WTC11 (cell line): Measurements from ENCODE around the gene MIER3. TPM values are rescaled to one million over a fixed set of nuclear protein-coding genes. Genes with fewer than 3 reads are reported as not detected.
A peak's percentile ranks its signal among the peaks of the same experiment; 100 is the strongest.

Experiments
- ATAC-seq: fragments of 200-7000 bp; cut with Tn5 transposase; 2 replicates; pipeline ENCODE4 v1.10.0; 2021; ENCODE audit warnings: mild to moderate bottlenecking, moderate library complexity
- CTCF ChIA-PET: fragments of 300-600 bp; sonication (Branson Sonifier 250); formaldehyde crosslinking; loops from one replicate; lab custom pipeline; 2021; ENCODE audit warnings: antibody characterized with exemption; lab: Charles Lee
- POLR2A ChIA-PET: fragments of 350-600 bp; sonication (Branson Sonifier 250); formaldehyde crosslinking; loops from one replicate; lab custom pipeline; 2021; ENCODE audit warnings: antibody characterized with exemption; lab: Charles Lee
- DNase-seq: peaks from one replicate; pipeline ENCODE4 v3.0.0; 2021; ENCODE audit warnings: low spot score
- H3K27ac Mint-ChIP-seq: 2 replicates; pipeline ENCODE4 v1.8.0; 2021; ENCODE audit warnings: mixed read lengths
- H3K27me3 Mint-ChIP-seq: 2 replicates; pipeline ENCODE4 v1.8.0; 2021; ENCODE audit warnings: low read depth, mild to moderate bottlenecking, moderate library complexity, mixed read lengths
- H3K36me3 Mint-ChIP-seq: 2 replicates; pipeline ENCODE4 v1.8.0; 2021; ENCODE audit warnings: mixed read lengths
- H3K4me1 Mint-ChIP-seq: 2 replicates; pipeline ENCODE4 v1.8.0; 2022; ENCODE audit warnings: mixed read lengths
- H3K4me3 Mint-ChIP-seq: 2 replicates; pipeline ENCODE4 v1.8.0; 2021; ENCODE audit warnings: mild to moderate bottlenecking, moderate library complexity, mixed read lengths
- H3K9me3 Mint-ChIP-seq: 2 replicates; pipeline ENCODE4 v1.8.0; 2021; ENCODE audit warnings: mixed read lengths
- CBFB ChIP-seq: sonication (generic); formaldehyde crosslinking; IDR thresholded peaks from 2 replicates; pipeline ENCODE4 v1.8.1; 2022; ENCODE audit warnings: mild to moderate bottlenecking, low read depth, missing genetic modification reagents
- CREB1 ChIP-seq: sonication (generic); formaldehyde crosslinking; IDR thresholded peaks from 2 replicates; pipeline ENCODE4 v1.8.0; 2023; ENCODE audit warnings: mild to moderate bottlenecking, missing genetic modification reagents
- E2F4 ChIP-seq: sonication (generic); formaldehyde crosslinking; IDR thresholded peaks from 2 replicates; pipeline ENCODE4 v1.8.1; 2022; ENCODE audit warnings: low read depth, mild to moderate bottlenecking, moderate library complexity, missing genetic modification reagents, borderline replicate concordance
- ETV6 ChIP-seq: sonication (generic); formaldehyde crosslinking; IDR thresholded peaks from 2 replicates; pipeline ENCODE4 v1.8.1; 2022; ENCODE audit warnings: mild to moderate bottlenecking, missing genetic modification reagents
- FOXK1 ChIP-seq: sonication (generic); formaldehyde crosslinking; IDR thresholded peaks from 2 replicates; pipeline ENCODE4 v1.8.0; 2022; ENCODE audit warnings: mild to moderate bottlenecking, moderate library complexity, missing genetic modification reagents
- FOXP1 ChIP-seq: sonication (generic); formaldehyde crosslinking; IDR thresholded peaks from 2 replicates; pipeline ENCODE4 v1.8.0; 2022; ENCODE audit warnings: missing genetic modification reagents, mild to moderate bottlenecking, moderate library complexity, borderline replicate concordance
- GABPB1 ChIP-seq: sonication (generic); formaldehyde crosslinking; IDR thresholded peaks from 2 replicates; pipeline ENCODE4 v1.8.1; 2023; ENCODE audit warnings: mild to moderate bottlenecking, missing genetic modification reagents
- NR3C1 ChIP-seq: sonication (generic); formaldehyde crosslinking; conservative IDR thresholded peaks from 2 replicates; pipeline ENCODE4 v1.8.1; 2023; ENCODE audit warnings: low read depth, mild to moderate bottlenecking, missing genetic modification reagents
- SMAD4 ChIP-seq: sonication (generic); formaldehyde crosslinking; IDR thresholded peaks from 2 replicates; pipeline ENCODE4 v1.8.0; 2022; ENCODE audit warnings: mild to moderate bottlenecking, missing genetic modification reagents
- TEAD1 ChIP-seq: sonication (generic); formaldehyde crosslinking; IDR thresholded peaks from 2 replicates; pipeline ENCODE4 v1.8.0; 2022; ENCODE audit warnings: mild to moderate bottlenecking, missing genetic modification reagents
- ZBTB21 ChIP-seq: sonication (generic); formaldehyde crosslinking; IDR thresholded peaks from 2 replicates; pipeline ENCODE4 v1.8.1; 2023; ENCODE audit warnings: mild to moderate bottlenecking, missing genetic modification reagents, borderline replicate concordance
- ZNF281 ChIP-seq: sonication (generic); formaldehyde crosslinking; IDR thresholded peaks from 2 replicates; pipeline ENCODE4 v1.8.0; 2023; ENCODE audit warnings: mild to moderate bottlenecking, missing genetic modification reagents
- total RNA-seq: library from RNA; stranded (reverse); gene quantifications from 3 replicates; pipeline ENCODE4 v1.2.3, GENCODE V29; 2021
- TF ChIP-seq, protein P1 (sequence below): sonication (generic); formaldehyde crosslinking; IDR thresholded peaks from 2 replicates; pipeline ENCODE4 v1.8.0; 2022; ENCODE audit warnings: mild to moderate bottlenecking, missing genetic modification reagents
- TF ChIP-seq, protein P2 (sequence below): sonication (generic); formaldehyde crosslinking; IDR thresholded peaks from 2 replicates; pipeline ENCODE4 v1.8.1; 2023; ENCODE audit warnings: mild to moderate bottlenecking, missing genetic modification reagents, moderate library complexity
- TF ChIP-seq, protein P3 (sequence below): sonication (generic); formaldehyde crosslinking; IDR thresholded peaks from 2 replicates; pipeline ENCODE4 v1.8.0; 2023; ENCODE audit warnings: missing genetic modification reagents, mild to moderate bottlenecking, borderline replicate concordance
- TF ChIP-seq, protein P4 (sequence below): sonication (generic); formaldehyde crosslinking; IDR thresholded peaks from 2 replicates; pipeline ENCODE4 v1.8.1; 2023; ENCODE audit warnings: mild to moderate bottlenecking, missing genetic modification reagents
- TF ChIP-seq, protein P5 (sequence below): fragments of 250-450 bp; sonication (Bioruptor Pico); IDR thresholded peaks from 2 replicates; pipeline ENCODE4 v1.9.0; 2021; ENCODE audit warnings: mild to moderate bottlenecking, borderline replicate concordance

MIER3 gene
- total RNA-seq, 1 experiment from 2014 or later: 27.8 TPM

- ChIA-PET POLR2A (interaction anchor here (0.5 to 2.6 kb wide), 13 partner anchors 9 to 358 kb away, joined by 3 to 29 read pairs (median 4); partner anchors contain the start of gene GPBP1), CTCF (interaction anchor here (0.6 to 3.3 kb wide), 7 partner anchors 9 to 973 kb away, joined by 3 to 22 read pairs (median 4); no protein-coding TSS in a partner anchor)
- peaks cover 28% of the 10 kb centered on the region for H3K4me1 Mint-ChIP-seq
- peaks cover 6% of the 10 kb centered on the region for H3K36me3 Mint-ChIP-seq
- peak within 1 kb of the TSS; percentile 89 for H3K4me3 Mint-ChIP-seq
- ATAC-seq (peak; percentile 92), DNase-seq (peak; percentile 99)
- H3K27ac Mint-ChIP-seq: peak within 1 kb of the TSS; percentile 98
- H3K27me3 Mint-ChIP-seq: no peaks in the 10 kb centered on the region; the same call in 1 of the 2 replicates
- peaks cover 1% of the 10 kb centered on the region for H3K9me3 Mint-ChIP-seq
- TF ChIP-seq CBFB (CRISPR knock-in tag) (peak; percentile 73; the same call in 1 of the 2 replicates), ZNF281 (CRISPR knock-in tag) (0 out of 2 replicates have a peak, but pooled peaks have one; percentile 13), TEAD1 (CRISPR knock-in tag) (peak; percentile 45; the same call in 1 of the 2 replicates), ETV6 (CRISPR knock-in tag) (peak; percentile 14; the same call in 1 of the 2 replicates), ZBTB21 (CRISPR knock-in tag) (peak; percentile 59; the same call in 1 of the 2 replicates), GABPB1 (CRISPR knock-in tag) (peak; percentile 43; the same call in 1 of the 2 replicates), FOXP1 (0 out of 2 replicates have a peak, but pooled peaks have one; percentile 27), E2F4 (CRISPR knock-in tag) (no peak), FOXK1 (CRISPR knock-in tag) (peak; percentile 63; the same call in 1 of the 2 replicates), CREB1 (CRISPR knock-in tag) (no peak), SMAD4 (no peak), NR3C1 (CRISPR knock-in tag) (peak; percentile 80; the same call in 1 of the 2 replicates)
- TF ChIP-seq, protein P1, sequence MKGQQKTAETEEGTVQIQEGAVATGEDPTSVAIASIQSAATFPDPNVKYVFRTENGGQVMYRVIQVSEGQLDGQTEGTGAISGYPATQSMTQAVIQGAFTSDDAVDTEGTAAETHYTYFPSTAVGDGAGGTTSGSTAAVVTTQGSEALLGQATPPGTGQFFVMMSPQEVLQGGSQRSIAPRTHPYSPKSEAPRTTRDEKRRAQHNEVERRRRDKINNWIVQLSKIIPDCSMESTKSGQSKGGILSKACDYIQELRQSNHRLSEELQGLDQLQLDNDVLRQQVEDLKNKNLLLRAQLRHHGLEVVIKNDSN: 0 out of 2 replicates have a peak, but pooled peaks have one; percentile 57
- TF ChIP-seq, protein P2, sequence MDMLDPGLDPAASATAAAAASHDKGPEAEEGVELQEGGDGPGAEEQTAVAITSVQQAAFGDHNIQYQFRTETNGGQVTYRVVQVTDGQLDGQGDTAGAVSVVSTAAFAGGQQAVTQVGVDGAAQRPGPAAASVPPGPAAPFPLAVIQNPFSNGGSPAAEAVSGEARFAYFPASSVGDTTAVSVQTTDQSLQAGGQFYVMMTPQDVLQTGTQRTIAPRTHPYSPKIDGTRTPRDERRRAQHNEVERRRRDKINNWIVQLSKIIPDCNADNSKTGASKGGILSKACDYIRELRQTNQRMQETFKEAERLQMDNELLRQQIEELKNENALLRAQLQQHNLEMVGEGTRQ (CRISPR knock-in tag): 0 out of 2 replicates have a peak, but pooled peaks have one; percentile 6
- TF ChIP-seq, protein P3, sequence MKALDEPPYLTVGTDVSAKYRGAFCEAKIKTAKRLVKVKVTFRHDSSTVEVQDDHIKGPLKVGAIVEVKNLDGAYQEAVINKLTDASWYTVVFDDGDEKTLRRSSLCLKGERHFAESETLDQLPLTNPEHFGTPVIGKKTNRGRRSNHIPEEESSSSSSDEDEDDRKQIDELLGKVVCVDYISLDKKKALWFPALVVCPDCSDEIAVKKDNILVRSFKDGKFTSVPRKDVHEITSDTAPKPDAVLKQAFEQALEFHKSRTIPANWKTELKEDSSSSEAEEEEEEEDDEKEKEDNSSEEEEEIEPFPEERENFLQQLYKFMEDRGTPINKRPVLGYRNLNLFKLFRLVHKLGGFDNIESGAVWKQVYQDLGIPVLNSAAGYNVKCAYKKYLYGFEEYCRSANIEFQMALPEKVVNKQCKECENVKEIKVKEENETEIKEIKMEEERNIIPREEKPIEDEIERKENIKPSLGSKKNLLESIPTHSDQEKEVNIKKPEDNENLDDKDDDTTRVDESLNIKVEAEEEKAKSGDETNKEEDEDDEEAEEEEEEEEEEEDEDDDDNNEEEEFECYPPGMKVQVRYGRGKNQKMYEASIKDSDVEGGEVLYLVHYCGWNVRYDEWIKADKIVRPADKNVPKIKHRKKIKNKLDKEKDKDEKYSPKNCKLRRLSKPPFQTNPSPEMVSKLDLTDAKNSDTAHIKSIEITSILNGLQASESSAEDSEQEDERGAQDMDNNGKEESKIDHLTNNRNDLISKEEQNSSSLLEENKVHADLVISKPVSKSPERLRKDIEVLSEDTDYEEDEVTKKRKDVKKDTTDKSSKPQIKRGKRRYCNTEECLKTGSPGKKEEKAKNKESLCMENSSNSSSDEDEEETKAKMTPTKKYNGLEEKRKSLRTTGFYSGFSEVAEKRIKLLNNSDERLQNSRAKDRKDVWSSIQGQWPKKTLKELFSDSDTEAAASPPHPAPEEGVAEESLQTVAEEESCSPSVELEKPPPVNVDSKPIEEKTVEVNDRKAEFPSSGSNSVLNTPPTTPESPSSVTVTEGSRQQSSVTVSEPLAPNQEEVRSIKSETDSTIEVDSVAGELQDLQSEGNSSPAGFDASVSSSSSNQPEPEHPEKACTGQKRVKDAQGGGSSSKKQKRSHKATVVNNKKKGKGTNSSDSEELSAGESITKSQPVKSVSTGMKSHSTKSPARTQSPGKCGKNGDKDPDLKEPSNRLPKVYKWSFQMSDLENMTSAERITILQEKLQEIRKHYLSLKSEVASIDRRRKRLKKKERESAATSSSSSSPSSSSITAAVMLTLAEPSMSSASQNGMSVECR (CRISPR knock-in tag): peak; percentile 86; the same call in 1 of the 2 replicates
- TF ChIP-seq, protein P4, sequence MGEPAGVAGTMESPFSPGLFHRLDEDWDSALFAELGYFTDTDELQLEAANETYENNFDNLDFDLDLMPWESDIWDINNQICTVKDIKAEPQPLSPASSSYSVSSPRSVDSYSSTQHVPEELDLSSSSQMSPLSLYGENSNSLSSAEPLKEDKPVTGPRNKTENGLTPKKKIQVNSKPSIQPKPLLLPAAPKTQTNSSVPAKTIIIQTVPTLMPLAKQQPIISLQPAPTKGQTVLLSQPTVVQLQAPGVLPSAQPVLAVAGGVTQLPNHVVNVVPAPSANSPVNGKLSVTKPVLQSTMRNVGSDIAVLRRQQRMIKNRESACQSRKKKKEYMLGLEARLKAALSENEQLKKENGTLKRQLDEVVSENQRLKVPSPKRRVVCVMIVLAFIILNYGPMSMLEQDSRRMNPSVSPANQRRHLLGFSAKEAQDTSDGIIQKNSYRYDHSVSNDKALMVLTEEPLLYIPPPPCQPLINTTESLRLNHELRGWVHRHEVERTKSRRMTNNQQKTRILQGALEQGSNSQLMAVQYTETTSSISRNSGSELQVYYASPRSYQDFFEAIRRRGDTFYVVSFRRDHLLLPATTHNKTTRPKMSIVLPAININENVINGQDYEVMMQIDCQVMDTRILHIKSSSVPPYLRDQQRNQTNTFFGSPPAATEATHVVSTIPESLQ (CRISPR knock-in tag): no peak
- TF ChIP-seq, protein P5, sequence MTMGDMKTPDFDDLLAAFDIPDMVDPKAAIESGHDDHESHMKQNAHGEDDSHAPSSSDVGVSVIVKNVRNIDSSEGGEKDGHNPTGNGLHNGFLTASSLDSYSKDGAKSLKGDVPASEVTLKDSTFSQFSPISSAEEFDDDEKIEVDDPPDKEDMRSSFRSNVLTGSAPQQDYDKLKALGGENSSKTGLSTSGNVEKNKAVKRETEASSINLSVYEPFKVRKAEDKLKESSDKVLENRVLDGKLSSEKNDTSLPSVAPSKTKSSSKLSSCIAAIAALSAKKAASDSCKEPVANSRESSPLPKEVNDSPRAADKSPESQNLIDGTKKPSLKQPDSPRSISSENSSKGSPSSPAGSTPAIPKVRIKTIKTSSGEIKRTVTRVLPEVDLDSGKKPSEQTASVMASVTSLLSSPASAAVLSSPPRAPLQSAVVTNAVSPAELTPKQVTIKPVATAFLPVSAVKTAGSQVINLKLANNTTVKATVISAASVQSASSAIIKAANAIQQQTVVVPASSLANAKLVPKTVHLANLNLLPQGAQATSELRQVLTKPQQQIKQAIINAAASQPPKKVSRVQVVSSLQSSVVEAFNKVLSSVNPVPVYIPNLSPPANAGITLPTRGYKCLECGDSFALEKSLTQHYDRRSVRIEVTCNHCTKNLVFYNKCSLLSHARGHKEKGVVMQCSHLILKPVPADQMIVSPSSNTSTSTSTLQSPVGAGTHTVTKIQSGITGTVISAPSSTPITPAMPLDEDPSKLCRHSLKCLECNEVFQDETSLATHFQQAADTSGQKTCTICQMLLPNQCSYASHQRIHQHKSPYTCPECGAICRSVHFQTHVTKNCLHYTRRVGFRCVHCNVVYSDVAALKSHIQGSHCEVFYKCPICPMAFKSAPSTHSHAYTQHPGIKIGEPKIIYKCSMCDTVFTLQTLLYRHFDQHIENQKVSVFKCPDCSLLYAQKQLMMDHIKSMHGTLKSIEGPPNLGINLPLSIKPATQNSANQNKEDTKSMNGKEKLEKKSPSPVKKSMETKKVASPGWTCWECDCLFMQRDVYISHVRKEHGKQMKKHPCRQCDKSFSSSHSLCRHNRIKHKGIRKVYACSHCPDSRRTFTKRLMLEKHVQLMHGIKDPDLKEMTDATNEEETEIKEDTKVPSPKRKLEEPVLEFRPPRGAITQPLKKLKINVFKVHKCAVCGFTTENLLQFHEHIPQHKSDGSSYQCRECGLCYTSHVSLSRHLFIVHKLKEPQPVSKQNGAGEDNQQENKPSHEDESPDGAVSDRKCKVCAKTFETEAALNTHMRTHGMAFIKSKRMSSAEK (CRISPR knock-in tag): no peak
Observed at GRCh38 chr5:56909294-56910209, 42.4 kb downstream of the MIER3 start, which contains the start of gene SETD9. TSS of gene SETD9 (plus strand) at chr5:56909596. CDS start at chr5:56909646, 50 bp downstream.
